ENCODE data around the gene NCAM1.

The NCAM1 gene

DNA sequence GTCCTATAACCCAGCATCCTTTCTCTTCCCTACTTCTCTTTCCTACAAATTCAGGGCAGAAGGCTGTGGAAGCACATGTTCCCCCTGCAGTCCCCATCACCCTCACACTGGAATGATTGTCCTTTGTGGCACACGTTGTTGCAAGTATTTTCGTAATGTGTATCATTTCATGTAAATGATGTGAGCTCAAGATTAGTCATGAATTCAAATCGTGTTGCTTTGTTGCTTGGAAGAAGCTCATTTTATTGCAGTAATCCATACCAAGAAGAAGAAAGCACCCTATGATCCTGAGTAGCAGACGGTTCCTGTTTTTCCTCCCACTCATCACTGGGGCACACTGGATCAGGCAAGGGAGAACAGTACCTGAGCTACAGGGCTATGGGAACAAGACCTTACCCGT is 173.4 kb downstream of the NCAM1 start:
- DNase-seq = peak; percentile 8 to 55 (median 30)

GRCh38 chr11:113137713-113138529 is 176.7 kb downstream of the NCAM1 start:
- no peak for DNase-seq

- DNase-seq = no peak
Observed at GRCh38 chr11:113138731-113139130, 177.5 kb downstream of the NCAM1 start.

GRCh38 chr11:113141010-113141409 is 179.8 kb downstream of the NCAM1 start:
- DNase-seq = no peak

GRCh38 chr11:113142508-113142907 is 181.3 kb downstream of the NCAM1 start:
- DNase-seq = no peak

GRCh38 chr11:113147249-113147648 is 186.0 kb downstream of the NCAM1 start:
- DNase-seq = peak in 1 of 4 experiments; percentile 6

DNA sequence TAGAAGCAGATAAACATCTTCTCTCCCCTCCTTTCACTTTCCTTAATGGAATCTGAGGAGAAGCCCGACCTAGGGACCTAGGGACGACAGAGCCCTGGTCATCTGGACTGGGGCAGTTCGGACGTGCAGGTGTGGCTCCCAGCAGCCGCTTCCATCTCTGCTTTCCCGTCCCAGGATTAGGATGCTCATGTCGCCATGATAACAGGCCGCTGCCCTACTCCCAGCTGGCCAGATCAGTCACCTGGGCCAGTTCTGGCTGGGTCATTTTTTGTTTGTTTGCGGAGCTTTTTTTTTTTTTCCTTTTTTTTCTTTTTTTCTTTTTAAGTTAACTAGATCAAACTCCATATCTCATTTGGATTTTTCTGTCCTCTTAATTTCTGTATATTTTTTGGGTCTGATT is 186.9 kb downstream of the NCAM1 start:
- no peak for DNase-seq

DNA sequence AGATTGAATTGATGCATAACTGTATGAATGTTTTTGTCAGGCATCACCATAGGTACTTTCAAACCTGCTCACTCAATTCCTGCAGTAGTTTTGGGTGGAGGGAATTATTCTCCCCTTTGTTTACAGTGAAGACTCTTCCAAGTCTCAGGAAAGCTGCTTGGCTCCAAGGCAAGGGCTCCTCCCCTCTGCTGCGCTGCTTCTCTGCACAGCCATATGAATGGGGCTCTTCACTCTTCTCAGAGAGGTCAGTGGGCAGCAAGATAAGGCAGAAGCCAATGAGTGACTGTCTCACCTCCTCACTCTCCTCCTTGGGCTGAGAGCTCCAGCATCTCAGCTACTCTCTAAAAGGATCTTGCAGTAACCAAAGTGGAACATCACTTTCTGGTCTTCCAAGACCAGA is 187.4 kb downstream of the NCAM1 start:
- DNase-seq = no peak

DNA sequence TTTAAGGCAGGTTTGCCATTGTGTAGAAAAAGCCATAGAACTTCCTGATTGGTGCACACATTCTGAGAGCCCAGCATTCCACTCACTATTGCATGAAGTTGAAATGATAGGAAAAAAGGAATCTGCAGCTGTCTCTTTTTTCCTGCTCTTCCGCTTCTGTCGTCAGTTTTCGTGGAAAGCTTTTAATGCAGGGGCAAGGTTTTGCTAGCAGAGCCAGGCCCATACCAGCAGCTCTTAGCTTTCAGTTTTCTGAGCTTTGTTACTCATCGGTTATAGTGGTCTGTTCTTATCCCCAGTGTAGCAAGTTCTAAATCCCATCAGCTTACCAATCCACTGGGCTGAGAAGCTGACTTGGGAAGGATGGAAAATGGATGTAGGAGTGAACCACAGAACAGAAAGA is 190.3 kb downstream of the NCAM1 start:
- no peak for DNase-seq

DNA sequence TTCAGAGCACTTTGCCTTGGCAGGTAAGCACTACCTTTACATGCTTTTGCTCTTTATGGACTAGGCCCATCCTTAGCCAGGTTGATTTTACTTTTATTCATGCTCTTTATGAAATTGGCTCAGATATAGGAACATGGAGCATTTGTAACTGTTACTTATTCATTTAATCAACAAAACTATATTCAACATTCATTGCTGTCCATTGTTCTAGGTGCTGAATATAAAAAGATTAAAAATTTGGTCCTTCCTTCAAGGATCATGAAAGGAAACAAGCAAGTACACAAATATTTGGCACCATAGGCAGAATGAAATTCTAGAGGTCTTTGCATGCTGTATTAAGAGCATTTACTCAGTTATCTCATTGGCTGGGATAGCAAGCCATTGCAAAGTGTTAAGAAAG is 191.3 kb downstream of the NCAM1 start:
- DNase-seq = no peak

- no peak for DNase-seq
Observed at GRCh38 chr11:113153847-113154246, 192.6 kb downstream of the NCAM1 start.

GRCh38 chr11:113159988-113160807 is 199.0 kb downstream of the NCAM1 start:
- no peak for DNase-seq

- peak in 2 of 4 experiments; percentile 13 to 20 for DNase-seq
Observed at GRCh38 chr11:113160808-113161124, 199.5 kb downstream of the NCAM1 start.

DNA sequence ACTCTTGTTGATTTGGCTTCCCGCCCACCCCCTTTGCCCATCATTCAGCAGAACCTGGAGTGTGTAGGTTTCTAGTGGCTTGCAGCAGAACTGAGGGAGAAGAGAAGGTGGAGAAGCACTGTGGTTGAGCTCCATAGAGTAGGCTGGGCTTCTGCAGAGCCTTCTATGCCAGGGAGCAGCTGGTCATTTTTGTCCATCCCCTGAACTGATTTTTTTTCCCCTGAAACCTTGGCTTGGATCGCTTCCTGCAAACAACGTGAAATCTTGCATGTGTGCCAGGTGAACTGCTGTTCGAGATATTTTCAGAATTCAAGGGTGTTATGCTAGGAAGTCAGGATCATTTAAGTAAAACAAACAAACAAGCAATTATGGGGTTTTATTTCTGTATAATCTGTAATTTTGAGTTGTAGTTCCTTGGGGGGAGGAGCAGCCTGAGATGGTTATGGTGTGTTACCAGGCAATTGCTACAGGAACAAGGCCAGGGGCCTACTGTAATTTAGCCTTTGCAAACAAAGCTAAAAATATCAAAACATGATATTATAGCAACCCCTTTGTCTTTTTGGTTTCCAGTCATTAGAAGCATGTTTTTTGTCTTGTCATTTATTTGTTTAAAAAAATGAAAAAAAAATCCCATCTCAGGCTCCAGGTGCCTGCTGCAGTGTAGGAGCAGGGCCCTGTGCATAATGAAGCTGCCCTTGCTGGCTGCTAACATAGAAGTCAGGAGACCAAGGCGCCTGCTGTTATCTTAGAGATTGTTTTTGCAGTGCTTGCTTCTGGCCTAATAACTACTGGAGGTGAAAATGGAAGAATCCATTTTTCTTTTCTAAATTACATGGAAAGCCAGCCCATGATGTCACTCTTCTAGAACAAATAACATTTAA is 200.7 kb downstream of the NCAM1 start:
- peak in 2 of 4 experiments; percentile 12 to 23 for DNase-seq

DNA sequence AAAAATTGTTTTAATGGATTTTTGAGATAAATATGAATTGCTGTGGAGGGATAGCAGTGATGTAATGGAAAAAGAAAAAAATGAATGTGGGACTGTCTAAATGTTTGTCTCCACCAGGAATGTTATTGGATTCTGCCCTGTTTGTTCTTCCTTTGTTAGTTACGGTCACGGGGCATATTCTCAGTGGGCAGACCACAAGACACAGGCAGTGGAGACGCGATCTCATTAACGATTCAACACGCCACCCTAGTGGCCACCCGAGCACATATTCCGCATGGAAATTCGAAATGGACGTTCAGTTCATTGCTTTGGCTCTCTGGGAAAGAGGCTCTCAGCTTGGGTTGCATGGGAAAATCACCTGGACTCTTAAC is 201.4 kb downstream of the NCAM1 start:
- DNase-seq = no peak

- no peak for DNase-seq
Observed at GRCh38 chr11:113163291-113164030, 202.2 kb downstream of the NCAM1 start.

GRCh38 chr11:113166280-113166679 is 205.1 kb downstream of the NCAM1 start:
- no peak for DNase-seq

GRCh38 chr11:113167599-113167998 is 206.4 kb downstream of the NCAM1 start:
- DNase-seq = no peak

GRCh38 chr11:113168354-113169342 is 207.4 kb downstream of the NCAM1 start:
- peak; percentile 32 to 61 (median 38) for DNase-seq

GRCh38 chr11:113172382-113172951 is 211.2 kb downstream of the NCAM1 start:
- no peak for DNase-seq

- no peak for DNase-seq
Observed at GRCh38 chr11:113173126-113173525, 211.9 kb downstream of the NCAM1 start.

All from suppressor macrophage (primary cell).